C4-2B (cell line): ENCODE results near the gene COG6.

Experiments used
- ZFX ChIP-seq: fragments of 450-650 bp; IDR thresholded peaks from 2 replicates; pipeline ENCODE4 v1.6.1; 2017
- TF ChIP-seq, protein P1 (sequence below): fragments of 450-650 bp; conservative IDR thresholded peaks from 2 replicates; pipeline ENCODE4 v1.5.1; 2017; ENCODE audit warnings: mild to moderate bottlenecking

DNA sequence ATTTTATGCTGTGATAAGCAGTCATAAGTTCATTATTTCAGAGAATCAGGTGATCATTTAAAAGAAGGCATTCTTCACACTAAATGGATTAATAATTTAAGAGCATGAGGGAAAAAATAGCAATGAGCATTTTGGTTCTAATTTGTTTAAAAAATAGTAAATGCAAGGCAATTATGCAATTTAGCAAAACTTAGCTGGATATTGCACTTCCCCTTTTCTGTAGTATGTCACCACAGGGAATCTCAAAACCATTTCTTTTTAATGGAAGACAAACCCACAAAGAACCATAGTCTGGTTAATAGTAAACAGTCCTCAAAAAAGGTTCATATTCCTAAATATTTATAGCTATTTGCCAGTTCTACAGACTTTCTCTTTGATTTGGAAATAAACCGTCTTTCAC is 30.2 kb downstream of the COG6 start:
- TF ChIP-seq, protein P1, sequence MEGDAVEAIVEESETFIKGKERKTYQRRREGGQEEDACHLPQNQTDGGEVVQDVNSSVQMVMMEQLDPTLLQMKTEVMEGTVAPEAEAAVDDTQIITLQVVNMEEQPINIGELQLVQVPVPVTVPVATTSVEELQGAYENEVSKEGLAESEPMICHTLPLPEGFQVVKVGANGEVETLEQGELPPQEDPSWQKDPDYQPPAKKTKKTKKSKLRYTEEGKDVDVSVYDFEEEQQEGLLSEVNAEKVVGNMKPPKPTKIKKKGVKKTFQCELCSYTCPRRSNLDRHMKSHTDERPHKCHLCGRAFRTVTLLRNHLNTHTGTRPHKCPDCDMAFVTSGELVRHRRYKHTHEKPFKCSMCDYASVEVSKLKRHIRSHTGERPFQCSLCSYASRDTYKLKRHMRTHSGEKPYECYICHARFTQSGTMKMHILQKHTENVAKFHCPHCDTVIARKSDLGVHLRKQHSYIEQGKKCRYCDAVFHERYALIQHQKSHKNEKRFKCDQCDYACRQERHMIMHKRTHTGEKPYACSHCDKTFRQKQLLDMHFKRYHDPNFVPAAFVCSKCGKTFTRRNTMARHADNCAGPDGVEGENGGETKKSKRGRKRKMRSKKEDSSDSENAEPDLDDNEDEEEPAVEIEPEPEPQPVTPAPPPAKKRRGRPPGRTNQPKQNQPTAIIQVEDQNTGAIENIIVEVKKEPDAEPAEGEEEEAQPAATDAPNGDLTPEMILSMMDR: no peak
- TF ChIP-seq ZFX: no peak
